Posterior vena cava (tissue), 2 donors: ENCODE measurements around the gene IL1RAPL1. TPM values are rescaled to one million over a fixed set of nuclear protein-coding genes. Genes with fewer than 3 reads are reported as not detected.

ENCODE experiments used
- DNase-seq: peaks from one replicate; pipeline ENCODE4 v3.0.0-alpha.2; 2020; ENCODE audit warnings: low spot score
- intact Hi-C, 2 donors: fragments of 100-400 bp; cut with DNase I; formaldehyde crosslinking; loops; one replicate each; pipeline versions ENCODE4 v1.14.1 to v1.14.2; 2022 to 2023
- total RNA-seq, 2 donors: library from RNA; stranded (reverse); fragmentation: NEBNext Ultra II Directional; extraction: Animal tissue kit (Norgen Biotek cat#: 25700); gene quantifications; one replicate each; pipeline ENCODE4 v1.2.1, GENCODE V29; 2021
- donor health status: DM: yes; HTN: yes; CAD: no.
- donor health status: DM: yes; HTN: yes; CAD: no.

Gene IL1RAPL1
- total RNA-seq, 2 donors from 2014 or later: 0.10 TPM; not detected in 1

- DNase-seq: no peak
- intact Hi-C loops: no loop called here
These were observed 1065.2 kb downstream of the IL1RAPL1 start for GRCh38 chrX:29652484-29652883.

GRCh38 chrX:29653721-29654120, 1066.5 kb downstream of the IL1RAPL1 start:
- DNase-seq: no peak
- intact Hi-C loops: no loop called here

- DNase-seq: no peak
- intact Hi-C loops: no loop called here
These were observed 1072.7 kb downstream of the IL1RAPL1 start for GRCh38 chrX:29659911-29660310.

DNA sequence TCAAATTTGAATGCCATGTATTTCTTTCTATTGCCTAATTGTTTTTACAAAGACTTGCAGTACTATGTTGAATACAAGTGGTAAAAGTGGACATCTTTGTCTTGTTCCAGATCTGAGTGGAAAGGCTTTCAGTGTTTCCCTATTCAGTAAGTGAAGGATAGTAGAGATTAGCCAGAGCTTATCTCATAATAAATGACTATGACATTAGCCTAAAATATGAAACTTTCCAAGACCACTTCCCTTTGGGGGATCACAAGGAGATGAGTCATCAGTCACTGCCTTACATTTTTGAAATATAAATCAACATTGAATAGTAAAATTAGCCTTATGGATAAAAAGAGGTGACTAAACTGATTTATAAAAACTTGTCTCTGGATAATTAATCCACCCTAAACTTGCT, 1074.0 kb downstream of the IL1RAPL1 start:
- DNase-seq: no peak
- intact Hi-C loops: no loop called here

DNA sequence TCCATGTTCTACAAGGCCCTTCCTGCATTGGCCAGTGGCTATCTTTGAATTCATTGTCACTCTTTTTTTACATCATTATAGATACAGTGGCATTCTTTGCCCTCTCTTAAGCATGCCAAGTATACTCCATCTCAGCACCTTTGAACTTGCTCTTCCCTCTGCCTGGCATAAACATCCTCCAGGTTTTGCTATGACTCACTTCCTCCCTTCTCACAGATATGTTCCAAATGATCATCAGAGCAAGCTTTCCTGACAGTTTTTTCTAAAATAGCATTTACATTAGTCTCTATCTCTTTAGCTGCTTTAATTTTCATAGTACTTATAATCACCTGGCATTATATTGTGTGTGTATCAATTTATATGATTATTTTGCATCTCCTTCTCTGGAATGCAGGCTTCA, 1074.9 kb downstream of the IL1RAPL1 start:
- intact Hi-C loops: no loop called here
- DNase-seq: no peak

DNA sequence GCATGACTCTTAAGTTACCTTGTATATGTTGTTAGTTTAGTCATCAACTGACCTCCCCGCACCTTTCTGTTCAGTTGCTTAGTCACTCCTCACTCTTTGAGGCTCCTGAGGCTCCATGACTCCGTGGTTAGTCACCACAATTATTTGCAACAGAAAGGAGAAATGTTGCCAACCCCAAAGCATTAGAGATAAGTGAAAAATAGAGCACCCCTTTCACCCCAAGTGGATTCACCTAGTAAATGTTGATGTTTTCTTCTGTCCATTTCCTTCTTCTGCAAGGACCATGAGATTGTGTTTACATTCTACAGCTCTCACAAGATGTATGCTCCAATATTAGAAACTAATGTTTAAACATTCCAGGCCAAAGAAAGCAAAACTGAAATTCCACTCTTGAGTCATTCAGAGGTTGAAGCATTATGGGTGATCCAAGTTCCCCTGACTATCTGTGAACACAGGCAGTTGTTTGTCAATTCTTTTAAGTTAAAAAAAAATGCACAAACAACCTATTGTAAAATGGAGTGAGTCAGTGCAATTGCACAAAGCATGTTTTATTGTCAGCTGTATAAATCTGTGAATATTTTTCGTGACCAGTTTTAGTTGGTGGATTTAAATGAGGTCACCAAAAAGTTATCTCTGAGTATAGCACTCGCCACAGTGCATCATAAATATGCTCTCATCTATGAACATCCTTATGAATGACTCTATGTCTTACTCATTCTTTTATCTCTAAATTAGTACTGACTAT, 1075.7 kb downstream of the IL1RAPL1 start:
- DNase-seq: no peak
- intact Hi-C loops: no loop called here

DNA sequence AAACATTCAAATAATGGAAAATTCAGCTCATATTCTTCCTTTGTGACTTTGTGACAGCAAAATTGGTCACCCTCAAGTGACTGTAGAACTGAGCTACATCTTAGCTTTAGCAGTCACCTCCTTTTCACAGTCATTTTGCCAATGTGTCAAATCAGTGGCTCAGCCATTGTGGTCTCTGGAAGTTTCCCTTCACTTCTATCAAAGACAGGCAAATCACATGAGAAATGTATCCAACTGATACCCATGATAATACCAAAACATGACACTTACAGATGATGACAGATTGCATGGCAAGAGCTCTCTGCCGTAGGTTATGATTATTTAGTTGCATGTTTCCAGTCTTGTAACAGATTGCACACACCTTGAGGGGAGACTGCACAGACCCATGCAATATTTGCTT, 1078.3 kb downstream of the IL1RAPL1 start:
- intact Hi-C loops: no loop called here
- no peak for DNase-seq

DNA sequence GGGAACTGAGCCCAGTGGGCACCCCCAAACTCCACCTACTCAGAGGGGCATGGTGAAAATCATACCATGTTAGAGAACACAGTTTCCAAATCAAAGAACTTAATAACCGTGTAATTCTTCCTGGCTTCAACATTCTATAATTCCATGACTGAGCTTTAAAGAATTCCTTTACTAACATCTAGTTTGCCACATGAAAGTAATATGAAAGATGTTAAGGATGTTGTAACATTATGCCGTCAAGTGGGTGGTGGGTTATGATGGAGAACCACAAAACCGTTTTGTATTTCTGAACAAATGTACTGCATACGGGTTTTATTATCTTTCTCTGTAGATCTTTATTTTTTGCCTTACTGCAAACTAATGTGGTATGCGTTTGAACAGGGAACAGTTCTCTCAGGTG, 1079.1 kb downstream of the IL1RAPL1 start:
- intact Hi-C loops: no loop called here
- no peak for DNase-seq

DNA sequence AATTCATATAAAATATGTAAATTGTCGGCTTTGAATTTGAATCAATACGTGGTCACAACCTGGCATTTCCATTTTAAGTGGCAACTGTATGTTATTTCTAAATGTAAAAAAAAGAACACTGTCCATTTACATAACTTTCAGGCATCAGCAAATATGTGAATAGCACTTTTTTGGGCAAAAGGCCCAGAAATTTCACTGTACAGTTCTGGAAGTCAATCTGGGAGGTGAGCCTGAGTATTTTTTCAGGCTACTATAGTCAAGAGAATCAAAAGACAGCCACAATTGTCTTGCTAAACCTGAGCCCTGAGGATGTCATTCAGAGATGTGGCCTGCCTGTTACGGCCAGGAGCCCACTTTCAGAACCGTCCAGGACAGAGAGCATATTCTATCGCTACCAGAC, 1084.2 kb downstream of the IL1RAPL1 start:
- intact Hi-C loops: no loop called here
- DNase-seq: no peak

- DNase-seq: no peak
- intact Hi-C loops: no loop called here
These were observed 1100.4 kb downstream of the IL1RAPL1 start for GRCh38 chrX:29687687-29688086.

DNA sequence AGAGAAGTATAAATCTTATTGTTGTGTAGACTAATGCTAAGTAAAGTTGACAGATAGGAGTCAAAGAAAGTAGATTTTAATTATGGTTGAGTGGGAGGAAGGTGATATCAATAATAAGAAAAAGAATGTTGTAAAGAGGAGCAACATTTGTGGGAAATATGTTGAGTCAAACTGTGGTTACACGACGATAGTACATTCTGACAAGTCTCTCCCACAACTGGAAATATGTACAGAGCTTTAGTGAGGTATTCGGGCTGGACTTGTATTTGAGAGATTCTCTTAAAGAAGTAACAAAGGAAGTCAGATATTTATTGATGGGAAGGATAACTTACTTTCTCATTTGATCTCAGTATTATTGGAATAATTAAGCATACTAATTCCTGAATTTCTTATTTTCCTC, 1102.8 kb downstream of the IL1RAPL1 start:
- no peak for DNase-seq
- intact Hi-C loops: no loop called here

DNA sequence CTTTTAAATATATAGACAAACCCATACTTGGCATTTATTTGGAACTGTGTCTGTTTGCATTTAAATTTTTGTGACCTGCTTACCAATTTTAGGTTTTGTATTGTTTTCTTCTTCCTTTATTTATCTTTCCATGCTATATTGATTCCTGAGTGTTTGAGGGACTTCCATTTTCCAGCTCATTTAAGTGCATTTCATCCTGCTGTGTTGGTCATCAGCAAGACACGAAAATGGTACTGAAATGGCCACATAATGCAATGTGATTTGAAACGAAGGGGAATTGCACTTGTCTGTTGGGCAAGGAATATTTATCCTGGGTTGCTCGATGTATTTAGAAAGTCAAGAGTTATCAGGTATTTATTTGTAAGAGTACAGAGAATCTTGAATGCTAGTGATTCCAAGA, 1103.8 kb downstream of the IL1RAPL1 start:
- intact Hi-C loops: no loop called here
- DNase-seq: no peak

- intact Hi-C loops: no loop called here
- no peak for DNase-seq
These were observed 1106.7 kb downstream of the IL1RAPL1 start for GRCh38 chrX:29693912-29694311.

- intact Hi-C loops: no loop called here
These were observed 1112.0 kb downstream of the IL1RAPL1 start for GRCh38 chrX:29699239-29699638.

GRCh38 chrX:29707088-29707487, 1119.8 kb downstream of the IL1RAPL1 start:
- DNase-seq: no peak
- intact Hi-C loops: no loop called here

More at GRCh38 chrX:29699239-29699638, 1112.0 kb downstream of the IL1RAPL1 start:
- DNase-seq: no peak

GRCh38 chrX:29721152-29721551, 1133.9 kb downstream of the IL1RAPL1 start:
- intact Hi-C loops: no loop called here
- DNase-seq: no peak

GRCh38 chrX:29724316-29724715, 1137.1 kb downstream of the IL1RAPL1 start:
- intact Hi-C loops: no loop called here
- DNase-seq: no peak

DNA sequence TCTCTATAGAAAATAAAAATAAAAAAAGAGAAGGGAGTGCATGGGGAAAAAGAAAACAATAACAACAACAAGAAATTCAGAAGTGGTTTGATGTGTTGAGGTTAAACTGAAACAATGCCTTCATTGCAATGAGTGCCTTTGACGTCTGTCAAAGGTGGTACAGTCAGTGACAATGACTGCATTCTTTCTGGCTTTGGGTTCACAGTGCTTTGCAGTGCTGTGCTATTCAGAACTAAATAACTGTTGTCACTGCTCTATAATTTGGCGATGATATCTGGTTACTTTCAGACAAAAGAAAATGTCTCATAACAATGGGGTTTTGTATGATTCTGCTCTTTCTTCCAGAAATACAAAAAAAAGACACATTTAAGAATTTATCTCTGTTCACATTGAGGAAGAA, 1139.6 kb downstream of the IL1RAPL1 start:
- intact Hi-C loops: no loop called here
- DNase-seq: no peak

GRCh38 chrX:29728639-29729038, 1141.4 kb downstream of the IL1RAPL1 start:
- intact Hi-C loops: no loop called here
- no peak for DNase-seq

- DNase-seq: no peak
- intact Hi-C loops: loop anchor here in 1 of 2 donors (5.0 kb wide), 1 partner anchor 1052 kb away; no protein-coding TSS in a partner anchor
These were observed 1157.7 kb downstream of the IL1RAPL1 start for GRCh38 chrX:29744966-29745365.

DNA sequence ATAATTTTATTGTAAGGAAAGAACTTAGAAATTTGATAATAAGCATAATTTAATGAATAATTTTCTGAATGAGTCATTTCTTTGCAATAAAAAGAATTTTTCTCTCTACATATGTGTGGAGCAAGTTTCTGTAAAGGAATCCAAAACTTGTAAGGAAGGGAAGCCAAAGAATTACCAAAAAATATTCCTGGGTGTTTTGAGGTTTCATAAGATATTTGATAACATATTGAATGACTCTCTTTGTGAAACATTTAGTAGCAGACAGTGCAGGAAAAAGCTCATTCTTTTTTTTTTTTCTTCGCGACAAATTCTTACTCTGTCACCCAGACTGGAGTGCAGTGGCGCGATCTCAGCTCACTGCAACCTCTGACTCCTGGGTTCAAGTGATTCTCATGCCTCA, 1159.1 kb downstream of the IL1RAPL1 start:
- DNase-seq: no peak
- intact Hi-C loops: loop anchor here in 1 of 2 donors (5.0 kb wide), 1 partner anchor 1051 kb away; no protein-coding TSS in a partner anchor
